HepG2 (cell line): ENCODE measurements around the gene ABCC3. TPM values are rescaled to one million over a fixed set of nuclear protein-coding genes. Genes with fewer than 3 reads are reported as not detected.
A peak's percentile ranks its signal among the peaks of the same experiment; 100 is the strongest.

Experiments
- CEBPG ChIP-seq: IDR thresholded peaks from 2 replicates; pipeline ENCODE4 v1.6.1; 2016
- CENPT ChIP-seq: sonication (generic); formaldehyde crosslinking; IDR thresholded peaks from 2 replicates; pipeline ENCODE4 v1.8.0; 2022; ENCODE audit warnings: low read depth, mild to moderate bottlenecking, moderate library complexity, missing genetic modification reagents
- CSRNP1 ChIP-seq: sonication (generic); formaldehyde crosslinking; IDR thresholded peaks from 2 replicates; pipeline ENCODE4 v1.8.1; 2023; ENCODE audit warnings: mild to moderate bottlenecking, missing genetic modification reagents
- FOXP4 ChIP-seq: sonication (generic); formaldehyde crosslinking; IDR thresholded peaks from 2 replicates; pipeline ENCODE4 v1.4.0; 2020; ENCODE audit warnings: missing genetic modification reagents
- HOXA3 ChIP-seq: sonication (generic); formaldehyde crosslinking; IDR thresholded peaks from 2 replicates; pipeline ENCODE4 v1.5.0; 2020; ENCODE audit warnings: missing genetic modification reagents
- IRF2 ChIP-seq: IDR thresholded peaks from 2 replicates; pipeline ENCODE4 v1.6.1; 2018; ENCODE audit warnings: missing genetic modification reagents, missing compliant biosample characterization
- JDP2 ChIP-seq: sonication (generic); formaldehyde crosslinking; IDR thresholded peaks from 2 replicates; pipeline ENCODE4 v1.8.1; 2022; ENCODE audit warnings: missing genetic modification reagents, borderline replicate concordance
- KLF13 ChIP-seq: sonication (generic); formaldehyde crosslinking; IDR thresholded peaks from 2 replicates; pipeline ENCODE4 v1.4.0; 2020; ENCODE audit warnings: mild to moderate bottlenecking, missing genetic modification reagents
- MED8 ChIP-seq: sonication (generic); formaldehyde crosslinking; IDR thresholded peaks from 2 replicates; pipeline ENCODE4 v1.8.1; 2023; ENCODE audit warnings: mild to moderate bottlenecking, missing genetic modification reagents; ENCODE audit not compliant: insufficient replicate concordance
- MEF2D ChIP-seq: sonication (generic); formaldehyde crosslinking; IDR thresholded peaks from 2 replicates; pipeline ENCODE4 v1.5.1; 2020; ENCODE audit warnings: mild to moderate bottlenecking, missing genetic modification reagents
- MTF1 ChIP-seq: sonication (generic); formaldehyde crosslinking; IDR thresholded peaks from 2 replicates; pipeline ENCODE4 v1.5.0; 2020; ENCODE audit warnings: missing genetic modification reagents
- ONECUT2 ChIP-seq: sonication (generic); formaldehyde crosslinking; IDR thresholded peaks from 2 replicates; pipeline ENCODE4 v1.4.0; 2020; ENCODE audit warnings: missing genetic modification reagents
- PCBP2 ChIP-seq: fragments of 200-400 bp; formaldehyde crosslinking; optimal IDR thresholded peaks from 2 replicates; pipeline ENCODE3; 2018; ENCODE audit warnings: low read length, low read depth; ENCODE audit not compliant: poor library complexity, severe bottlenecking
- SNAI1 ChIP-seq: sonication (generic); formaldehyde crosslinking; IDR thresholded peaks from 2 replicates; pipeline ENCODE4 v1.5.0; 2020; ENCODE audit warnings: mild to moderate bottlenecking, missing genetic modification reagents, borderline replicate concordance
- SRSF1 ChIP-seq: fragments of 200-400 bp; formaldehyde crosslinking; optimal IDR thresholded peaks from 2 replicates; pipeline ENCODE3; 2017; ENCODE audit warnings: mild to moderate bottlenecking, low read depth, low read length, moderate library complexity
- TMF1 ChIP-seq: sonication (generic); formaldehyde crosslinking; IDR thresholded peaks from 2 replicates; pipeline ENCODE4 v1.8.1; 2022; ENCODE audit warnings: low read depth, missing genetic modification reagents
- ZBTB44 ChIP-seq: sonication (generic); formaldehyde crosslinking; IDR thresholded peaks from 2 replicates; pipeline ENCODE4 v1.4.0; 2020; ENCODE audit warnings: missing genetic modification reagents
- ZBTB7A ChIP-seq: sonication (generic); formaldehyde crosslinking; IDR thresholded peaks from 2 replicates; pipeline ENCODE4 v1.8.0; 2022; ENCODE audit warnings: mild to moderate bottlenecking, missing genetic modification reagents
- ZNF333 ChIP-seq: sonication (generic); formaldehyde crosslinking; IDR thresholded peaks from 2 replicates; pipeline ENCODE4 v1.4.0; 2020; ENCODE audit warnings: mild to moderate bottlenecking, missing genetic modification reagents, borderline replicate concordance
- ZNF749 ChIP-seq: sonication (generic); formaldehyde crosslinking; IDR thresholded peaks from 2 replicates; pipeline ENCODE4 v1.8.0; 2022; ENCODE audit warnings: mild to moderate bottlenecking, missing genetic modification reagents, moderate library complexity, borderline replicate concordance
- ZSCAN31 ChIP-seq: sonication (generic); formaldehyde crosslinking; IDR thresholded peaks from 2 replicates; pipeline ENCODE4 v1.5.0; 2020; ENCODE audit warnings: low read depth, mild to moderate bottlenecking, missing genetic modification reagents
- polyA plus RNA-seq, 8 experiments: library from polyadenylated mRNA; depleted of rRNA in 3 of 8; stranded (reverse) in 7 of 8; unstranded in 1 of 8; fragments of >200 nt; fragmentation: Illumina TruSeq in 4 of 8; extraction: Trizol in 4 of 8; gene quantifications; 2 replicates each; pipeline versions ENCODE4 v1.2.1 to v1.2.3, GENCODE V29; 2011 to 2016; ENCODE audit warnings: low read depth in 4 of 8, missing spikeins in 1 of 8, mixed read lengths in 1 of 8; ENCODE audit not compliant: insufficient read depth in 1 of 8
- total RNA-seq, 5 experiments: library from RNA; depleted of rRNA; stranded (reverse); fragments of >200 nt; fragmentation: Illumina TruSeq; extraction: Trizol; gene quantifications; 2 replicates each; pipeline ENCODE4 v1.2.3, GENCODE V29; 2016; ENCODE audit warnings: low read depth in 1 of 5
- TF ChIP-seq, protein P1 (sequence below): sonication (generic); formaldehyde crosslinking; IDR thresholded peaks from 2 replicates; pipeline ENCODE4 v1.8.0; 2023; ENCODE audit warnings: mild to moderate bottlenecking, missing genetic modification reagents
- TF ChIP-seq, protein P2 (sequence below): sonication (generic); formaldehyde crosslinking; IDR thresholded peaks from 2 replicates; pipeline ENCODE4 v1.4.0; 2020; ENCODE audit warnings: low read depth, mild to moderate bottlenecking, missing genetic modification reagents

The ABCC3 gene
- total and polyA plus RNA-seq, 2 of the 13 experiments (the other 11 are each of a cell fraction or from before 2014, with no cell fraction given) = 25.2 to 50.7 TPM

GRCh38 chr17:50686494-50687199, 52.0 kb downstream of the ABCC3 start (continued):
- TF ChIP-seq, protein P1, sequence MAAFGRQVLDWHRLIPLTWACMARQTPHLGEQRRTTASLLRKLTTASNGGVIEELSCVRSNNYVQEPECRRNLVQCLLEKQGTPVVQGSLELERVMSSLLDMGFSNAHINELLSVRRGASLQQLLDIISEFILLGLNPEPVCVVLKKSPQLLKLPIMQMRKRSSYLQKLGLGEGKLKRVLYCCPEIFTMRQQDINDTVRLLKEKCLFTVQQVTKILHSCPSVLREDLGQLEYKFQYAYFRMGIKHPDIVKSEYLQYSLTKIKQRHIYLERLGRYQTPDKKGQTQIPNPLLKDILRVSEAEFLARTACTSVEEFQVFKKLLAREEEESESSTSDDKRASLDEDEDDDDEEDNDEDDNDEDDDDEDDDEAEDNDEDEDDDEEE (CRISPR knock-in tag) = no peak
- TF ChIP-seq MED8 (CRISPR knock-in tag) = peak; percentile 95
- peak; percentile 60; the same call in 1 of the 2 replicates for TF ChIP-seq ONECUT2
- peak; percentile 54; the same call in 1 of the 2 replicates for TF ChIP-seq ZNF749
- TF ChIP-seq TMF1 = 0 out of 2 replicates have a peak, but pooled peaks have one; percentile 62
- TF ChIP-seq ZBTB7A (CRISPR knock-in tag) = peak; percentile 87; the same call in 1 of the 2 replicates
- peak; percentile 87 for TF ChIP-seq FOXP4
- peak; percentile 37; the same call in 1 of the 2 replicates for TF ChIP-seq CEBPG (CRISPR knock-in tag)
- TF ChIP-seq IRF2 = peak; percentile 81
- TF ChIP-seq, protein P2, sequence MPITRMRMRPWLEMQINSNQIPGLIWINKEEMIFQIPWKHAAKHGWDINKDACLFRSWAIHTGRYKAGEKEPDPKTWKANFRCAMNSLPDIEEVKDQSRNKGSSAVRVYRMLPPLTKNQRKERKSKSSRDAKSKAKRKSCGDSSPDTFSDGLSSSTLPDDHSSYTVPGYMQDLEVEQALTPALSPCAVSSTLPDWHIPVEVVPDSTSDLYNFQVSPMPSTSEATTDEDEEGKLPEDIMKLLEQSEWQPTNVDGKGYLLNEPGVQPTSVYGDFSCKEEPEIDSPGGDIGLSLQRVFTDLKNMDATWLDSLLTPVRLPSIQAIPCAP (CRISPR knock-in tag) = no peak
- no peak for TF ChIP-seq MTF1 (CRISPR knock-in tag)
- no peak for TF ChIP-seq KLF13 (CRISPR knock-in tag)
- TF ChIP-seq JDP2 = no peak; the same call in 1 of the 2 replicates
- peak; percentile 84 for TF ChIP-seq HOXA3 (CRISPR knock-in tag)
- no peak; the same call in 1 of the 2 replicates for TF ChIP-seq MEF2D
- no peak for TF ChIP-seq ZNF333 (CRISPR knock-in tag)
- peak; percentile 87; the same call in 1 of the 2 replicates for TF ChIP-seq CSRNP1
- no peak for TF ChIP-seq PCBP2
- TF ChIP-seq ZSCAN31 (CRISPR knock-in tag) = peak; percentile 29; the same call in 1 of the 2 replicates
- peak; percentile 2; the same call in 1 of the 2 replicates for TF ChIP-seq ZBTB44
- no peak for TF ChIP-seq SNAI1 (CRISPR knock-in tag)
- peak; percentile 74 for TF ChIP-seq SRSF1
- 0 out of 2 replicates have a peak, but pooled peaks have one; percentile 47 for TF ChIP-seq CENPT
